PC-3 (cell line): ENCODE data around the gene RAB37. TPM values are rescaled to one million over a fixed set of nuclear protein-coding genes. Genes with fewer than 3 reads are reported as not detected.

ENCODE experiments used
- ATAC-seq: fragments of 200-7000 bp; cut with Tn5 transposase; 2 replicates; pipeline ENCODE4 v1.9.1; 2020; ENCODE audit warnings: mild to moderate bottlenecking, moderate library complexity
- BruUV-seq: library from RNA; stranded (reverse); fragments of 400-500 nt; replicated peaks from 2 replicates; lab custom pipeline; 2021; lab: Mats Ljungman, UMichigan
- CTCF ChIA-PET: fragments of 300-600 bp; sonication (Branson Sonifier 250); formaldehyde crosslinking; loops from one replicate; lab custom pipeline; 2022; ENCODE audit warnings: antibody characterized with exemption; lab: Charles Lee
- POLR2A ChIA-PET: fragments of 300-600 bp; sonication (Branson Sonifier 250); formaldehyde crosslinking; loops from one replicate; lab custom pipeline; 2022; ENCODE audit warnings: antibody characterized with exemption; ENCODE audit not compliant: unreplicated experiment; lab: Charles Lee
- DNase-seq: peaks from one replicate; pipeline ENCODE4 v3.0.0-alpha.2; 2015
- H2AFZ ChIP-seq: fragments of 300-600 bp; sonication (generic); 2 replicates; pipeline ENCODE4 v1.6.0; 2016; ENCODE audit warnings: antibody characterized with exemption, low read length
- H3F3A ChIP-seq: fragments of 300-600 bp; sonication (generic); one replicate; pipeline ENCODE4 v1.6.0; 2017; ENCODE audit warnings: antibody characterized with exemption, low read length, control low read depth, mild to moderate bottlenecking; ENCODE audit not compliant: unreplicated experiment
- H3K27ac ChIP-seq: fragments of 300-600 bp; sonication (generic); 2 replicates; pipeline ENCODE4 v1.5.1; 2016; ENCODE audit warnings: mild to moderate bottlenecking, low read length
- H3K27me3 ChIP-seq: fragments of 300-600 bp; sonication (generic); 2 replicates; pipeline ENCODE4 v1.6.1; 2016; ENCODE audit warnings: low read length, mixed read lengths
- H3K36me3 ChIP-seq: fragments of 300-600 bp; sonication (generic); 2 replicates; pipeline ENCODE4 v1.6.1; 2016; ENCODE audit warnings: low read depth, mixed run types, low read length, mixed read lengths
- H3K4me1 ChIP-seq: fragments of 300-600 bp; sonication (generic); 2 replicates; pipeline ENCODE4 v1.5.1; 2016; ENCODE audit warnings: low read length; ENCODE audit not compliant: insufficient read depth
- H3K4me2 ChIP-seq: fragments of 300-600 bp; sonication (generic); 2 replicates; pipeline ENCODE4 v1.6.0; 2016; ENCODE audit warnings: low read length
- H3K4me3 ChIP-seq: fragments of 300-600 bp; sonication (generic); 2 replicates; pipeline ENCODE4 v1.5.1; 2016; ENCODE audit warnings: mild to moderate bottlenecking, low read length, mixed read lengths
- H3K79me2 ChIP-seq: fragments of 300-600 bp; sonication (generic); 2 replicates; pipeline ENCODE4 v1.6.1; 2017; ENCODE audit warnings: low read length, mixed read lengths
- H3K9ac ChIP-seq: fragments of 300-600 bp; sonication (generic); 2 replicates; pipeline ENCODE4 v1.6.0; 2016; ENCODE audit warnings: mild to moderate bottlenecking, low read length
- H3K9me2 ChIP-seq: fragments of 300-600 bp; sonication (generic); replicated peaks from 2 replicates; pipeline ENCODE4 v1.6.1; 2016; ENCODE audit warnings: mixed run types, low read length, mixed read lengths
- H3K9me3 ChIP-seq: fragments of 300-600 bp; sonication (generic); 2 replicates; pipeline ENCODE4 v1.6.1; 2016; ENCODE audit warnings: low read length, mixed read lengths
- H4K20me1 ChIP-seq: fragments of 300-600 bp; sonication (generic); 2 replicates; pipeline ENCODE4 v1.6.1; 2016; ENCODE audit warnings: low read length, mixed read lengths
- CTCF ChIP-seq: fragments of 300-600 bp; sonication (generic); conservative IDR thresholded peaks from 2 replicates; pipeline ENCODE4 v1.5.1; 2017; ENCODE audit warnings: antibody characterized with exemption, low read depth, mild to moderate bottlenecking, low read length
- EZH2 ChIP-seq: fragments of 300-600 bp; sonication (generic); IDR thresholded peaks from one replicate; pipeline ENCODE4 v1.6.1; 2017; ENCODE audit warnings: antibody characterized with exemption, mild to moderate bottlenecking, low read length; ENCODE audit not compliant: unreplicated experiment
- EZH2phosphoT487 ChIP-seq: fragments of 300-600 bp; sonication (generic); IDR thresholded peaks from 2 replicates; pipeline ENCODE4 v1.6.1; 2018; ENCODE audit warnings: mild to moderate bottlenecking, antibody characterized with exemption, low read length, borderline replicate concordance
- intact Hi-C: fragments of 100-400 bp; cut with micrococcal nuclease; formaldehyde crosslinking; loops from 2 replicates; pipeline ENCODE4 v1.9.0; 2023
- total RNA-seq: library from RNA; depleted of rRNA; stranded (reverse); fragments of >200 nt; gene quantifications from 2 replicates; pipeline ENCODE4 v1.2.3, GENCODE V29; 2014

Gene RAB37
- total RNA-seq, 1 experiment from 2014 or later, result 0.66 TPM

- Histone ChIP-seq H3K79me2 (no peaks in the 10 kb centered on the region), H3K9me2 (no peaks in the 10 kb centered on the region), H3K27me3 (peaks cover 78% of the 10 kb centered on the region), H3K36me3 (no peaks in the 10 kb centered on the region), H3K9me3 (no peaks in the 10 kb centered on the region), H4K20me1 (no peaks in the 10 kb centered on the region), H3K9ac (no peak overlapping the region), H3K4me2 (no peak overlapping the region), H3K27ac (no peak overlapping the region), H3K4me3 (no peak overlapping the region), H2AFZ (no peak overlapping the region), H3K4me1 (no peaks in the 10 kb centered on the region), H3F3A (no peaks in the 10 kb centered on the region)
- intact Hi-C loops, result no loop called here
- ChIA-PET CTCF (no interaction called here), POLR2A (no interaction called here)
- BruUV-seq, result no TSS peak
- ATAC-seq (no peak), DNase-seq (no peak)
- TF ChIP-seq EZH2phosphoT487, result no peak
- TF ChIP-seq EZH2, result no peak
- no peak for TF ChIP-seq CTCF
Measured at GRCh38 chr17:74720506-74720905, 16.6 kb upstream of the RAB37 start.

- H3K4me1 ChIP-seq, result no peaks in the 10 kb centered on the region
- H3K9ac ChIP-seq, result no peak overlapping the region
- DNase-seq (no peak), ATAC-seq (no peak)
- no peak overlapping the region for H3K4me2 ChIP-seq
- H3K27me3 ChIP-seq, result peaks cover 75% of the 10 kb centered on the region
- no peak for TF ChIP-seq CTCF
- TF ChIP-seq EZH2phosphoT487, result no peak
- no peak for TF ChIP-seq EZH2
- H2AFZ ChIP-seq, result no peak overlapping the region
- no peaks in the 10 kb centered on the region for H3K9me3 ChIP-seq
- BruUV-seq, result no TSS peak
- no peaks in the 10 kb centered on the region for H3K9me2 ChIP-seq
- ChIA-PET POLR2A (no interaction called here), CTCF (interaction anchor here (1.4 kb wide), 1 partner anchor 65 kb away, joined by 3 read pairs; no protein-coding TSS in a partner anchor)
- no peaks in the 10 kb centered on the region for H3F3A ChIP-seq
- H3K27ac ChIP-seq, result no peak overlapping the region
- no peaks in the 10 kb centered on the region for H3K36me3 ChIP-seq
- intact Hi-C loops, result no loop called here
- no peaks in the 10 kb centered on the region for H4K20me1 ChIP-seq
- no peak overlapping the region for H3K4me3 ChIP-seq
- no peaks in the 10 kb centered on the region for H3K79me2 ChIP-seq
Measured at GRCh38 chr17:74722782-74723181, 14.3 kb upstream of the RAB37 start.

GRCh38 chr17:74723891-74724290 lies 13.2 kb upstream of the RAB37 start:
- H3K9me3 ChIP-seq, result no peaks in the 10 kb centered on the region
- intact Hi-C loops, result no loop called here
- H3K27ac ChIP-seq, result no peak overlapping the region
- H4K20me1 ChIP-seq, result no peaks in the 10 kb centered on the region
- H3K36me3 ChIP-seq, result no peaks in the 10 kb centered on the region
- no peak for ATAC-seq
- CTCF ChIA-PET, result no interaction called here
- TF ChIP-seq EZH2 (no peak), EZH2phosphoT487 (no peak), CTCF (no peak)
- peaks cover 66% of the 10 kb centered on the region for H3K27me3 ChIP-seq
- POLR2A ChIA-PET, result no interaction called here
- no TSS peak for BruUV-seq
- H3K4me3 ChIP-seq, result no peak overlapping the region
- H3K9ac ChIP-seq, result no peak overlapping the region
- H3K4me1 ChIP-seq, result no peaks in the 10 kb centered on the region
- peaks cover 5% of the 10 kb centered on the region for H3F3A ChIP-seq
- no peaks in the 10 kb centered on the region for H3K79me2 ChIP-seq
- H3K9me2 ChIP-seq, result no peaks in the 10 kb centered on the region
- no peak overlapping the region for H3K4me2 ChIP-seq
- DNase-seq, result no peak
- no peak overlapping the region for H2AFZ ChIP-seq
